CD14-positive monocyte (primary cell): ENCODE data around the gene F10. TPM values are rescaled to one million over a fixed set of nuclear protein-coding genes. Genes with fewer than 3 reads are reported as not detected.
A peak's percentile ranks its signal among the peaks of the same experiment; 100 is the strongest.

ENCODE experiments used
- DNase-seq, 3 donors: peaks; one replicate each; pipeline ENCODE4 v3.0.0-alpha.2; 2011 to 2022
- H2AFZ ChIP-seq: 2 replicates; pipeline ENCODE4 v1.6.0; 2012; ENCODE audit warnings: mild to moderate bottlenecking, low read depth, low read length, inconsistent platforms; ENCODE audit not compliant: insufficient read depth, poor library complexity, severe bottlenecking
- H3K27ac ChIP-seq, 2 donors: 1 replicate in 1 of 2; 2 replicates in 1 of 2; pipeline ENCODE4 v1.5.1; 2012 to 2013; ENCODE audit warnings: low read length in 2 of 2, control low read depth in 1 of 2, inconsistent platforms in 1 of 2, low read depth in 1 of 2, mild to moderate bottlenecking in 1 of 2
- H3K27me3 ChIP-seq, 2 donors: one replicate each; pipeline versions ENCODE4 v1.6.0 to v1.6.1; 2011 to 2013; ENCODE audit warnings: low read length in 2 of 2; ENCODE audit not compliant: control insufficient read depth in 2 of 2, insufficient read depth in 2 of 2
- H3K36me3 ChIP-seq, 2 donors: replicated peaks in 1 of 2; 1 replicate in 1 of 2; 2 replicates in 1 of 2; pipeline versions ENCODE4 v1.5.1 to v1.6.1; 2012 to 2013; ENCODE audit warnings: low read length in 2 of 2, control low read depth in 1 of 2, inconsistent platforms in 1 of 2, mild to moderate bottlenecking in 1 of 2; ENCODE audit not compliant: insufficient read depth in 2 of 2, control insufficient read depth in 1 of 2
- H3K4me1 ChIP-seq, 2 donors: 1 replicate in 1 of 2; 2 replicates in 1 of 2; pipeline versions ENCODE4 v1.5.1 to v1.6.1; 2012 to 2013; ENCODE audit warnings: low read length in 2 of 2, control low read depth in 1 of 2, inconsistent platforms in 1 of 2, mild to moderate bottlenecking in 1 of 2, moderate library complexity in 1 of 2; ENCODE audit not compliant: insufficient read depth in 2 of 2, control insufficient read depth in 1 of 2
- H3K4me2 ChIP-seq: replicated peaks from 2 replicates; pipeline ENCODE3; 2012; ENCODE audit warnings: low read length, moderate library complexity, mild to moderate bottlenecking; ENCODE audit not compliant: poor library complexity, severe bottlenecking; ENCODE audit errors: extremely low read depth
- H3K4me3 ChIP-seq, 3 experiments: fragments of 200-600 bp in 1 of 3; sonication (generic) in 1 of 3; replicated peaks in 1 of 3; 1 replicate in 2 of 3; 2 replicates in 1 of 3; pipeline ENCODE4 v1.5.1; 2011 to 2013; ENCODE audit warnings: low read length in 3 of 3, mild to moderate bottlenecking in 3 of 3, control low read depth in 2 of 3, low read depth in 2 of 3, inconsistent platforms in 1 of 3, moderate library complexity in 1 of 3
- H3K79me2 ChIP-seq: 2 replicates; pipeline ENCODE4 v1.6.0; 2012; ENCODE audit warnings: mild to moderate bottlenecking, control low read depth, inconsistent platforms, low read length, moderate library complexity; ENCODE audit not compliant: insufficient read depth
- H3K9ac ChIP-seq: 2 replicates; pipeline ENCODE4 v1.6.0; 2017; ENCODE audit warnings: low read length, mild to moderate bottlenecking; ENCODE audit not compliant: insufficient read depth, poor library complexity, severe bottlenecking
- H3K9me3 ChIP-seq, 2 donors: replicated peaks in 1 of 2; 1 replicate in 1 of 2; 2 replicates in 1 of 2; pipeline versions ENCODE4 v1.5.1 to v1.6.1; 2012 to 2013; ENCODE audit warnings: low read length in 2 of 2, control low read depth in 1 of 2; ENCODE audit not compliant: control insufficient read depth in 1 of 2, insufficient read depth in 1 of 2
- H4K20me1 ChIP-seq: 2 replicates; pipeline ENCODE4 v1.6.0; 2012; ENCODE audit warnings: mild to moderate bottlenecking, low read length, control low read depth, moderate library complexity; ENCODE audit not compliant: insufficient read depth
- H3K27ac Mint-ChIP-seq, 7 donors: one replicate each; pipeline ENCODE4 v1.8.0; 2020; ENCODE audit warnings: mild to moderate bottlenecking in 7 of 7, mixed read lengths in 7 of 7, moderate library complexity in 6 of 7, inconsistent platforms in 2 of 7
- H3K27me3 Mint-ChIP-seq, 3 donors: one replicate each; pipeline ENCODE4 v1.8.0; 2021 to 2022; ENCODE audit warnings: low read depth in 3 of 3, mild to moderate bottlenecking in 3 of 3, mixed read lengths in 3 of 3, moderate library complexity in 3 of 3, inconsistent platforms in 1 of 3
- H3K36me3 Mint-ChIP-seq, 2 donors: one replicate each; pipeline ENCODE4 v1.8.0; 2020; ENCODE audit warnings: mixed read lengths in 2 of 2, inconsistent platforms in 1 of 2, mild to moderate bottlenecking in 1 of 2
- H3K4me1 Mint-ChIP-seq: one replicate; pipeline ENCODE4 v1.8.0; 2020; ENCODE audit warnings: mild to moderate bottlenecking, mixed read lengths
- H3K4me3 Mint-ChIP-seq, 2 donors: one replicate each; pipeline ENCODE4 v1.8.0; 2020; ENCODE audit warnings: mild to moderate bottlenecking in 2 of 2, mixed read lengths in 2 of 2, moderate library complexity in 1 of 2
- H3K9me3 Mint-ChIP-seq, 7 donors: one replicate each; pipeline ENCODE4 v1.8.0; 2020 to 2022; ENCODE audit warnings: mixed read lengths in 7 of 7, mild to moderate bottlenecking in 6 of 7, moderate library complexity in 6 of 7, inconsistent platforms in 2 of 7
- CTCF ChIP-seq: fragments of 200-600 bp; IDR thresholded peaks from one replicate; pipeline ENCODE4 v1.8.0; 2022; ENCODE audit warnings: antibody characterized with exemption, mild to moderate bottlenecking
- WGBS: methylation state at CpG from one replicate; pipeline ENCODE4 v1.1.5; 2013; ENCODE audit warnings: missing lambda C conversion rate; ENCODE audit not compliant: insufficient coverage; 5-methylcytosine and 5-hydroxymethylcytosine counted together
- intact Hi-C, 2 donors: fragments of 100-400 bp; cut with micrococcal nuclease; formaldehyde crosslinking; loops; one replicate each; pipeline versions ENCODE4 v1.15.0 to v1.15.1; 2023
- polyA plus RNA-seq, 3 donors: library from polyadenylated mRNA; depleted of rRNA in 1 of 3; unstranded in 2 of 3; stranded (reverse) in 1 of 3; fragments of 300-500 nt in 2 of 3; fragments of >200 nt in 1 of 3; fragmentation: Illumina TruSeq in 2 of 3; gene quantifications; 1 replicate in 2 of 3; 2 replicates in 1 of 3; pipeline ENCODE4 v1.2.3, GENCODE V29; 2012 to 2021

Gene F10
- polyA plus RNA-seq, 3 donors: not detected

DNA sequence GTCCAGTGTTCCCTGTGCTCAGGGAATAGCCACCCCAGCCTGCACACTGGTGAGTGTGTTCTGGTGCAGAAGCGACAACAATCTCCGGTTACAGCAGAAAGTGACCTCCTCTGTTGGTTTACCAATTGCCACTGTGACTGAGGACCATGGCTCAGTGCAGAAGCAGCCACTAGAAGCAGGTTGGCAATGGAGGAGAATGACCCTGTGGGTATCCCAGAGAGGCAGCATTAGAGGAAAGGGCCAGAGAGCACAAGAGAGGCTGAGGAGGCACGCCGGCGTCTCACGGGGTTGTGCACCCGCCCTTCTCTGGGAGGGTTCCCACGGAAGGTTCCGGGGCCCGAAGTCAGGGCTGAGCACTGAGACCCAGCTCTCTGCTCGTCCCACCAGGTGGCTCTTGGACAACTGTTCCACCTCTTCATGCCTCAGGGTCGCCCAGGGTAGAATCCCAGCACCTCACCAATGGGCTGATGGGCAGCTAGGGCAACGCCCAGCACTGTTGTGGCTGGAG is 49.9 kb downstream of the F10 start:
- peaks cover 29 to 45% of the 10 kb centered on the region in 2 donors for H3K36me3 Mint-ChIP-seq
- no peaks in the 10 kb centered on the region for H4K20me1 ChIP-seq
- H3K27ac Mint-ChIP-seq: peak overlapping the region in 1 of 7 donors; percentile 49
- DNase-seq: no peak
- peaks cover 30% of the 10 kb centered on the region for H3K4me1 Mint-ChIP-seq
- no peaks in the 10 kb centered on the region for H3K27me3 ChIP-seq
- peak overlapping the region in 1 of 2 donors; percentile 12 for H3K27ac ChIP-seq
- no peaks in the 10 kb centered on the region for H3K79me2 ChIP-seq
- H3K9me3 Mint-ChIP-seq: peaks cover 6 to 15% (median 11%) of the 10 kb centered on the region in 7 donors
- H3K9ac ChIP-seq: no peak overlapping the region
- H3K4me1 ChIP-seq: peaks cover 11 to 32% of the 10 kb centered on the region in 2 donors
- H3K9me3 ChIP-seq: peaks cover 0 to 13% of the 10 kb centered on the region in 2 donors
- H3K4me2 ChIP-seq: no peak overlapping the region
- peaks cover 0 to 6% (median 2%) of the 10 kb centered on the region in 3 donors for H3K27me3 Mint-ChIP-seq
- H3K4me3 Mint-ChIP-seq: no peak overlapping the region
- no peak overlapping the region for H3K4me3 ChIP-seq
- intact Hi-C loops: no loop called here
- peaks cover 0 to 10% of the 10 kb centered on the region in 2 donors for H3K36me3 ChIP-seq
- TF ChIP-seq CTCF: no peak
- 98% methylated on average over 11 of the region's 13 CpGs for WGBS
- no peak overlapping the region for H2AFZ ChIP-seq

GRCh38 chr13:113176280-113176679 is 53.7 kb downstream of the F10 start:
- 30% methylated on average over 4 of the region's 5 CpGs for WGBS
- Mint-ChIP-seq H3K4me1 (peaks cover 23% of the 10 kb centered on the region), H3K36me3 (peaks cover 53 to 69% of the 10 kb centered on the region in 2 donors), H3K27me3 (peaks cover 0 to 6% (median 2%) of the 10 kb centered on the region in 3 donors), H3K4me3 (no peak overlapping the region), H3K9me3 (peaks cover 4 to 11% (median 8%) of the 10 kb centered on the region in 7 donors), H3K27ac (peak overlapping the region; percentile 93 to 99 (median 94))
- H3K79me2 ChIP-seq: no peaks in the 10 kb centered on the region
- DNase-seq: peak; percentile 79 to 98 (median 95)
- intact Hi-C loops: no loop called here
- no peak for TF ChIP-seq CTCF
- no peaks in the 10 kb centered on the region for H4K20me1 ChIP-seq
- peak overlapping the region; percentile 71 to 88 for H3K27ac ChIP-seq
- H3K27me3 ChIP-seq: no peaks in the 10 kb centered on the region
- H3K9ac ChIP-seq: peak overlapping the region; percentile 52
- no peak overlapping the region for H3K4me3 ChIP-seq
- peaks cover 0 to 10% of the 10 kb centered on the region in 2 donors for H3K9me3 ChIP-seq
- no peak overlapping the region for H3K4me2 ChIP-seq
- H3K4me1 ChIP-seq: peaks cover 11 to 26% of the 10 kb centered on the region in 2 donors
- peaks cover 34 to 47% of the 10 kb centered on the region in 2 donors for H3K36me3 ChIP-seq
- H2AFZ ChIP-seq: no peak overlapping the region
